HG03025 (cell line): ENCODE data around the gene USP6NL.
"Not testable (repeated sequence)": the region's sequence is repeated elsewhere in the genome, so short reads cannot be mapped to it uniquely, and the experiment has no call there.

Experiments
- ATAC-seq: cut with Tn5 transposase; IDR thresholded peaks from one replicate; pipeline ENCODE4 v1.9.1; 2021; ENCODE audit warnings: mild to moderate bottlenecking, moderate library complexity; ENCODE audit not compliant: unreplicated experiment, low FRiP score

USP6NL gene

DNA sequence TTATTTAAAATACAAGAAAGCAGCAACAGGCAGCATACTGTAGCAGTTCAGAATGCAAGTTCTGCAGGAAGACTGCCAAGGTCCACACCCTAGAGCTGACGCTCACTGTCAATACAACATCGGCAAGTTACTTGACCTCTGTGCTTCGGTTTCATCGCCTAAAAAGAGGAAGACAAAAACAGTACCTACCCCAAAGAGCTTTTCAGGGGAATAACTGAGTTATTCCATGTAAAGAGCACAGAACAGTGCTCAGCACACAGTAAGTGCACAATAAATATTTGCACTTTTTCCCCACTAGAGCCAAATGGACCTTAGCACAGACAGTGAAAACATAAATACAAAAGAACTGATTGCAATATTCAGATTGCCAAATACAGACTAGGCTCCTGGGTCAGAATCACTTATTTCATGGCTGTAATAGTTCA is 88.6 kb downstream of the USP6NL start:
- no peak for ATAC-seq

DNA sequence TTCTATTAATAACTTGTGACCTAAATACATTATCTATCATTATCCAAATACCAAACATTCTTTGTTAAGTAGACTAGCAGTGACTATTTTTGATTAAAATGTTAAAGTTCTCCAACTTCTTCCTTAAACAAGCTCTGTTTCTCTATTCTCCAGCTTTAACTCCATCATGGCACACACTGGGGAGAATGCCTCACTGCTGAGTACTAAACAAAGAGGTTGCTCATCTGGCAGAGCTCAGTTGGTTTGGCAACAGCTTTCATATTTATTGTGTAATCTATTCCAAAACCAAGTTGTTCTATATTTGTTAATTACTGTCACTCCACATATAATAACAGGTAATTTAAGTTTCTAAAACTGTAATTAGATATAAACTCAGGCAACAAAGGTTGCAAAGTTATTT is 89.6 kb downstream of the USP6NL start:
- ATAC-seq = no peak

DNA sequence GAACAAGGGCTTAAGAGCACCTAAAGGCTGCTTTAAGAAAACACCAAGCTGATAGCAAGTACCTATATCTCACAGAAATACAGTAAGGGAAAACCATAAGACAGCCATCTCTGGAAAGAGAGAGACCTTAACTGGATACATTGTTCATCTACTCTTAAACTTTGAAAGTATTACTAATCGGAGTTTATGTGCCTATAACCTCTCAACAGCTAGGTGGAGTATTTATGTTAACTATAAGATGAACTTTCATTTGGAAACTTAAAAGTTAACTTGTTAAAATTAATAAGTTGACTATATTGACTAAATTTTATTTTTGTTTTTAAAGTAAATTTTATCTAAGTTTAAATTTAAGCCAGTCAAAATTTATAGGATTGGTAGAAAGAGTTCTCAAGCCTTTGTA is 90.6 kb downstream of the USP6NL start:
- no peak for ATAC-seq

DNA sequence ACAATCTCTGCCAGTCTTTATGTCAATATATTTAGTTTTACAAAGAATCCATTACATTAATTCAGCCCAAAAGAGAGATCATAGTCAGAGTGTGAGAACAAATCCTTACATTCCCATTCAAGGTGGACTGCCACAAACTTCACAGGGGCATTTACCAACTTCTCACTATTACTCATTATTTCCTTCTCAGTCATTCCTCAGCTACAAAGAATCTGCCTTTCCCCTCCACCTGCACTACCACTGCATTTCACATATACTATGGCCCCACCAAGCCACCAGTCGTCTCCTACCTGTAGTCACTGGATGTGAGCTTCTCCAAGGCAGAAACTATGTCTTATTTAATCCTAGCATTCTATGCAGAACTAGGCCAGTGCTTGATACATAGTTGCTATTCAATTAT is 94.3 kb downstream of the USP6NL start:
- peak; percentile 50 for ATAC-seq

DNA sequence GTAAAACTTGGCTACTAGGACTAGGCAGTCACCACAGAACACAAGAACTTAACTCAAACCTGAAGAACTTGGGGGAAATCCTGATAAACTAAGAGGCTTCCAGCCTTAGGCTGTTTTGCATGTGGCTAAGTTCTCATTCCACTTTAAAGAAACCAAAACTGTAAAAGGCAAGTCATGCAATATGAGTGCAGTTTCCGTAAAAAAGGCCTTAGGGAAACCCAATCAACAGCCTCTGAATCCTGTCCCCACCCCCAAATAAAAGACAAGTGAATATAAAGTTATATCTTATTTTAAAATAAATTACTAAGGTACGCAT is 95.1 kb downstream of the USP6NL start:
- no peak for ATAC-seq

DNA sequence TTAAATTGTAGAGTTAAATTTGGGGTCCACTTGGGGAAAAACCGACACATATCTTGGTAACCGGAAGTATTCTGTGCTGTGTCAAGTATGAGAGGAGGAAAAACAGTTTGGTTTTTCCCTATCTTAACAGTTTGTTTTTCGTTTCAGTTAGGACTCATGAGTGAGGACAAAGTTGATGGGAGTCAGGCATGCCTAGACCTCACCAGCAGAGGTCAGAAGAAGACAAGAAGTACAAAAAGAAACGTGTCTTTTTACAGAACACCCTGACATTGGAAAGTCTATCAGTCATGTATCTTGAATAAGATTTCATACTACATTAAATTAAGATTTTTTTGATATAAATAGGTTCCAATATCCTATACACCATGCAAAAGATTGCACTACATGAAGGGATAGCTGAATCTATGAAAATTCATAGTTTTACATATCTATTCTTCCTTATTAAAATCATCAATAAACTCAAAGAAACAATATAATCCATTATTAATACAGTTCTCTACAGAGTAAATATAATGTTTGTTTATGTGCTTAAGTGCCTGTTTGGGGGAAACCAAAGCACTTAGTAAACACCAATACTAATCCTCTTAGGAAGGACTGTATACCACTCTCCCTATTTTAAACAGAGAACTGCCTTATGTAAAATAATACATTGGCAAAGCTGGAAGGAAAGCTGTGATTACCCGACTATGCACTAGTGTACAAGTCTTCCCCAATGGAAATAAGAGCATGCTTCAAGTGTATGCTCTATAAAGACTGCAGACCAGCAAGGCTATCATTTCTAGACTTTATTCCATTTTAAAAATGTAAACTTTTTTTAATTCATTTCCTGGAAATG is 95.6 kb downstream of the USP6NL start:
- no peak for ATAC-seq

DNA sequence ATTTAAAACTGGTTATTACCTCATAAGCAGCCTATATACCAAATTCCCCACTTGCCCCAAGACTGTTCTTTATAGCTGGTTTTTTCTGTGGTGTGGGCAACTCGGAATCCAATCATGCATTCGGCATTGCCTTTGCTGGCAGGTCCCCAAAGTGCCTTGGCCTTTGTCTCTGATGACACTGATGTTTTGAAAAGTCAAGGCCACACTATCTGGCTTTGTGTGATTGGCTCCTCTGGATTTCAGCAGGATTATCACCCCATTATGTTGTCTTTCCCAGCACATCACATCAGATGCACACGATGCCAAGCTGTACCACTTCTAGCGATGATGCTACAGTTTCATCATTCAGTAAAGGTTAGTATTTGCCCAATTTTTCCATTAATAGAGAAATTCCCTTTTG is 97.7 kb downstream of the USP6NL start:
- ATAC-seq = no peak

DNA sequence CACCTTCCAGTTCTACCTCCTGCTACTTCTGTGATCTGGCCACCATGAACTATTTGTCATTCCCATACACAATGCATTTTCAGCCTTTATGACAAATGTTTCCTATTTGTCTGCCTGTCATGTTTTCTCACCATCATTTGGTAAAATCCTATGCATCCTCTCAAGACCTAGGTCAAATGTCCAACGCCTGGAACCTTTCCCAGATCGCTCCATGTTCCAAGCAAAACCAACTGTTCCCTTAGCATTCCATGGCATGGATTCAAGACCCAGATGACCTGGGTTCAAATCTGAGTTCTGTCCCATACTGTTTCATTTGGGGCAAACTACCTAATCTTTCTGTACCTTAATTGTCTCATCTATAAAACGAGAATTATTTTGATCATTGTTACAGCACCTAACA is 98.9 kb downstream of the USP6NL start:
- ATAC-seq = no peak

DNA sequence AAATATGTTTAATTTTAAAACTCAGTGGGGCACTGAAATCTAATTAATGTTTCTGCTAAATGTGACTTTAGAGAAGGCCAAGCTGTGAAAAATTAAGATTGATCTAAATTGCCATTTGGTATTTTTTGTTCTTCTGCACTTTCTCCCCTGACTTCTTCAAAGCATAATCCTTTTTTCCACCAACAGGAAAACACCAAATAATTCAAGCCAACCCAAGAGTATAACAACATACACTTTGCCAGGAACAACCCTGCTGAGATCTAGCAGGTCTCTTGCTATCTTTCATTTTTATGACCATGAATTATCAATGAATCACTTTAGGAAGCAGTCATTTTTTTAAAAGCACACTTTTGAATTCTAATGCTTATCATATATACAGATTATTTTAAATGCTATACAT is 100.1 kb downstream of the USP6NL start:
- no peak for ATAC-seq

DNA sequence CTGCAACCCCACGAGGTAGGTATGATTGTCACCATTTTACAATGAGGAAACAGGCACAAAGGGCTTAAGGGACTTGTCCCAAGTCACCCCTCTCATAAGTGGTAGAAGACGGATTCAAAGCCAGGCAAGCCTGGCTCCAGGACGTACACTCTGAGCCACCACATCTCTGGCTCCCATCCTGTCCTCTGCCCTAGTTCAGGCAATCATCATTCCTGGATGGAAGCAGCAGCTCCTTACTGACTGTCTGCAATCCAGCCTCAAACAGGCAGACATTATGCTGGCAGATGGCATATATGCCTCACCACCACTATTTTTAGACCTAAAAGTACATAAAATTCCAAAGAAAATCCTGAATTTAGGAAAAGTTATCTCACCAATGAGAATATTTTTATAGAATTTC is 100.7 kb downstream of the USP6NL start:
- ATAC-seq = no peak

DNA sequence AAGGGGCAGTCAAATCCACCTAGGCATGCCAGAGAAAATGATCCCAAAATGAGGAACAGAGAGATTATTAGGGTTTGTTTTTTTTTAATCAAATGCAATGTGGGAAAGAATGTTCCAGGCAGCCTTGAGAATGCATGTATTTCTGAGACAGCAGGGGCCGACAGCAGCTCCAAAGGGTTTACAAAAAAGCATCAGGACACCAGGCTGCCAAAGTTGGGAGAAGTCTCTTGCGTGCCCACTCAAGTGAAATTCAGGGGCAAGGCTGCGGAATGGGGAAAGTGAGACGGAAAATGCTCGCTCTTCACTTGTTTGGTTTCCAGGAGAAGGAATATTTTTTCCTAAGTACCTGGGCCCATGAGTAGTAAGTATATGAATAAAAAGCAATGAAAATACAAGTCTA is 101.2 kb downstream of the USP6NL start:
- ATAC-seq = no peak

DNA sequence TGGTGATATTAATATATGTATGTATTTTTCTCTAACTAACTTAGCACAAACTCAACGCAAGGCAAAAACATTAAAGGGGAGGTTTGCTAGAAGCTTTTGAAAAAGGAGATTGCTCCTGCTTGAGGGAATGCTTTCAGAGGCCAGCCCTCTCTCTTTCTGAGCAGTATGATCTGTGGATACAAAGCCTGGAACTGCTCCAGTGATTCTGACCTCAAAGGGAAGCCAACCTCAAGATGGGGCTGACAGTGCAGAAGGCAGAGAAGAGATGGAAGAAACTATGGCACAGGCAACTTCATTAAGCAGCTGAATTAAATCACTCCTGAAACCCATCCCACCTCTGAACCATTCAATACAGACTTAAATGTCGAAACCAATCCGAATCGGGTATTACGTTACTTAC is 102.4 kb downstream of the USP6NL start:
- ATAC-seq = no peak

DNA sequence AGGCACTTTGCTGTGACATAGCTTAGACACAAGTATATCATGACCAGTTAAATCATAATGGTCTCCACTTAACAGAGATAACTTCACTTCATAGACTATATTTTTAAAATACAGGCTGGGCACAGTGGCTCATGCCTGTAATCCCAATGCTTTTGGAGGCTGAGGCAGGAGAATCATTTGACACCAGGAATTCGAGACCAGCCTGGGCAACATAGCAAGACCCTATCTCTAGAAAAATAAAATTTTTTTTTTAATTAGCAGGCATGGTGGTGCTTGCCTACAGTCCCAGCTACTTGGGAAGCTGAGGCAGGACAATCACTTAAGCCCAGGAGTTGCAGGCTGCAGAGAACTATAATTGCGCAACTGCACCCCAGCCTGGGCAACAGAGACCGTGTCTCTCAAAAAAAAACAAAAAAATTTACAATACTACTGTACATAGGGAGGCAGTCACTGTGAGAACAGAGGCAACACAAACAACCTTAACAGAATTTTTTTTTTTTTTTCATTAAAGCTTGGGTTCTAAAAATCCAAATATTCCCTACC is 105.1 kb downstream of the USP6NL start:
- no peak for ATAC-seq

DNA sequence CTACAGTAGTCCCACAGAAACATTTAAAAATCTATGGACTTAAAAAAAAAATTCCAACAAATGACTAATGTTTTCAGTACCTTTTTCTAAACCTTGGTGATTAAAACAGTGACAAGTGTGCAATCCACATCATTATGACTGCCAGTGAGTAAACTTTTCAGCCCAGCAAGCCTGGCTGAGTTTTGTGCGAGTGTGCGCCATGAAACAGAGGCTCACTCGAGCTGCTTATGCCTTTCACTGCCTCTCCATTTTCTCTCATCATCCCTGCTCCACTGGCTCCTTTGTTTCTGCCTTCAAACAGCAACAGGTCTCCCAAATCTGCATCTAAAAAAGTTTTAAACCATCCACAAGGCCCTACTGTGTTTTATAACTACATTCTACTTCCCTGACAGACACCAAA is 105.8 kb downstream of the USP6NL start:
- ATAC-seq = no peak

DNA sequence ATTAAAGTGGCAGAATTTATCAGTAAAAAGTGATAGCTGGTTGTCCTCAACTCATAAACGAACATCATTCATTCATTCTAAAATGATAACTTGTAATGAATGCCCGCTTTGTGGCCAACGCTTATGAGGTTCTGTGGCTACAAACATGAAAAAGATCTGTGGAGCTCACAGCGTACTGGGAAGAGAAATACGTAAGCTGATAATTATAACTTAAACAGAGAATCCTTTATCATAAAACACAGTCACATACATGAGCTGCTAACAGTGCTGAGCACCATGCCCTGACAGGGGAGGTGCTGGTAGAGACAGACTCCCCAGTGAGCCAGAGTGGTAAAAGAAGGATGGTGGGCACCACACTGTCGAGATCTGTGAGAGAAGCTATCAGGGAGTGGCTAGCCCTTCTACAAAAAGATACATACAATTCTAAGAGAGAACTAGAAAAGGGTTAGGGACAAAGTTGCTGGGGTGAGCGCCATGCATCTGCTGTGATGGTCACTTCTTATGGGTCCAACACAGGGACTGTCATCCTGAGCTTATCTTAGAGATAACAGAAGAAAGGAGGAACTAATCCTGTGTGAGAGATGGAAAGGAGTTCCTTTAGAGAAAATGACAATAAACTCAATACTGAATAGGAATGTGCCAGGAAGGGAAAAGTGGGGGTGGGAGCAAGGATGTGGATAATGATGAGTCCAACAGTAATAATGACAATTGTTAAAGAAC is 106.7 kb downstream of the USP6NL start:
- ATAC-seq = no peak

DNA sequence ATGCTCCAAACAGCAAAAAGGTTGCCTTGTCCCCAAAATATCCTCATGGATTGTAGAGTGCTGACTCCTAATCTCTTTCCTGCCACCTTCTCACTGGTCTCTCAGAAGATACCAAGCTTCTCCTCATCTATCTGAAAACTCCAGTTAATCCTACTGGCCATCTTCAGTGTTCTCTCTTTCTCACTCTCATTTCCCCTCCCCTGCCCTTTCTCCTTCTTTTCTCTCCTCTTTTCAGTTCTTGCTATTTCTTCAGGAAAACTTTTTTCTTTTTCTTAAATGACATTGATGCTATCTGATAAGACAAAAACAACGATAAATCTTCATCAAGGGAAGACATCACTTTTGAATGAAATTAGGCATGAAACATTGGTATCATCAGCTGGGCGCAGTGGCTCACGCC is 109.8 kb downstream of the USP6NL start:
- no peak for ATAC-seq

DNA sequence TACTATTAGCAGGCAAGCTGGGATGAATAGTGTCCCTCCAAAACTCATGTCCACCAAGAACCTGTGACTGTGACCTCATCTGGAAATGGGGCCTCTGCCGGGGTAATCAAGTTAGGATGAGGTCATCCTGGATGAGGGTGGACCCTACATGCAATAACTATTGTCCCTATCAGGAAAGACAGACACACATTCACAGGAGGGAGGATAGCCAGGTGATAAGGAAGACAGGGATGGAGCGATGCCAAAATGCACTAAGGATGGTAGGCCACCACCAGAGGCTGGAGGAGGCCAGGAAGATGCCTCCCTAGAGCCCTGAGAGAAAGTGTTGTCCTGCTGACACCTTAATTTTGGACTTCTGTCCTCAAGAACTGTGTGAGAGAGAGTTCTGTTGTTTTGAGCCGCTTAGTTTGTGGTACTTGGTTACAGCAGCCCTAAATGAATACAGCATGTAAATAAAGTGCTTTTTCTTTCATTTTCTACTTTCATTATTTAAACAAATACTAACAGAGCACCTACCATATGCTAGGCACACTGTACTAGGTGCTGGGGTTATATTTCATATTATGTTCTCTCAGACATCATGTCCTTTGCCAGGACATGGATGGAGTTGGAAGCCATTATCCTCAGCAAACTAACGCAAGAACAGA is 111.9 kb downstream of the USP6NL start:
- no peak for ATAC-seq

DNA sequence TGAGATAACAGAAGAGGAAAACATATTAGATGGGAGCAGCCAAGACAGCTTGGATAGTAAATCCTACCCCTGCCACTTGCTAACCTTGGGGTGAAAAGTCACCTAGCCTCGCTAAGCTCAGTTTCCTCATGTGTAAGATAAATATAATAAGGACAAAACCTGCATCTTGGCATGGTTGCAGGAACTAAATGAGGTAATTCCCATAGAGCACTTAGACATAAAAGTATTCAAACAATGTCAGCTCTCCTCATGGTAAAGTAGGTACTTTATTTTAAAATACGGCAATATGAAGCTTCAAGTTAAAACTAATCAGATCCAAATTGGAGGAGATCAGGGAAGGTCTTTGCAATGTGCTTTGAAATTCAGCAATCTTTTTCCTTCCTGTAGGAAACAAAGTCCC is 113.1 kb downstream of the USP6NL start:
- no peak for ATAC-seq

DNA sequence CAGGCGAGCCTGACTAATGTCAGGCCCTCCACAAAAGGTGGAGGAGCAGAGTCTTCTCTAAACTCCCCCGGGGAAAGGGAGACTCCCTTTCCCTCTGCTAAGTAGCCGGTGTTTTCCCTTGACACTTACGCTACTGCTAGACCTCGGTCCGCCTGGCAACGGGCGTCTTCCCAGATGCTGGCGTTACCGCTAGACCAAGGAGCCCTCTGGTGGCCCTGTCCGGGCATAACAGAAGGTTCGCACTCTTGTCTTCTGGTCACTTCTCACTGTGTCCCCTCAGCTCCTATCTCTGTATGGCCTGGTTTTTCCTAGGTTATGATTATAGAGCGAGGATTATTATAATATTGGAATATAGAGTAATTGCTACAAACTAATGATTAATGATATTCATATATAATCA is 116.5 kb downstream of the USP6NL start:
- ATAC-seq = not testable (repeated sequence)

DNA sequence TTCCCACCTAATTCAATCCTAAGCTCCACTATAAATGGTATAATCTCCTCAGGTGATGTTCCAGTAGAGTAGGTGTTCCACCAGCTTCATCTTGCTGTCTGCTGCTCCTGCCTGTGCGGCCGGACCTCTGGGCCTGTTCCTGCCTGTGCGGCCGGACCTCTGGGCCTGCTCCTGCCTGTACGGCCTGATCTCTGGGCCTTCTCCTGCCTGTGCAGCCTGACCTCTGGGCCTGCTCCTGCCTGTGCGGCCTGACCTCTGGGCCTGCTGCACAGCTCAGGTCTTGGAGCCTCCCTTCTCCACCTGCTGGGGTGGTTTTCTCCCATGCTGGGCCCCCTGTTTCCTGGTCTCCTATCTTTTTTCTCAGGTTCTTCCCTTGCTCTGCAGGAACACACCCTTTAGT is 117.8 kb downstream of the USP6NL start:
- ATAC-seq = no peak

DNA sequence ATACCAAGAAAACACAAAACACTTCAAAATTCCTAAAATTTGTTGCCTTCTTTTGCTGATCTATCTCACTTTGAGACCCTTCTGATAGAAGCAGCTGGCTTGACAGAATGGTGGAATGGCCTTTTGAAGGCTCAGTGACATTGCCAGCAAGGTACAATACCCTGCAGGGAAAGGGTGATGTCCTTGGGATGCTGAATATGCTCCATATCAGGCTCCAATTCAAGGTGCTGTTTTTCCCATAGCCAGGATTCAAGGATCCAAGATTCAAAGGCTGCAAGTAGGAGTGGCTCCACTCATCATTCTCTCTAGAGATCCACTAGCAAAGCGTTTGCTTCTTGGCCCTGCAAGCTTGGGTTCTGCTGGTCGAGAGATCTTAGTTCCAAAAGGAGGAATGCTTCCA is 120.4 kb downstream of the USP6NL start:
- no peak for ATAC-seq
